K562 (cell line): ENCODE results near the gene WDFY2. TPM values are rescaled to one million over a fixed set of nuclear protein-coding genes. Genes with fewer than 3 reads are reported as not detected.

Experiments
- CHD1 ChIP-seq: fragments of 200-600 bp; sonication (generic); IDR thresholded peaks from one replicate; pipeline ENCODE4 v1.6.1; 2012; ENCODE audit warnings: mild to moderate bottlenecking, moderate library complexity, low read length, inconsistent platforms
- EP400 ChIP-seq: fragments of 450-650 bp; IDR thresholded peaks from 2 replicates; pipeline ENCODE4 v1.6.1; 2017; ENCODE audit warnings: antibody characterized with exemption, mild to moderate bottlenecking, moderate library complexity
- FOXJ2 ChIP-seq: fragments of 200-800 bp; sonication (Bioruptor generic); IDR thresholded peaks from 2 replicates; pipeline ENCODE4 v1.6.1; 2016; ENCODE audit warnings: missing genetic modification characterization, missing compliant biosample characterization
- FOXJ3 ChIP-seq: sonication (generic); formaldehyde crosslinking; IDR thresholded peaks from 2 replicates; pipeline ENCODE4 v1.4.0; 2020; ENCODE audit warnings: mild to moderate bottlenecking, missing genetic modification reagents
- KLF1 ChIP-seq: fragments of 450-650 bp; IDR thresholded peaks from 2 replicates; pipeline ENCODE4 v1.6.1; 2016; ENCODE audit warnings: missing genetic modification characterization, missing compliant biosample characterization
- KLF13 ChIP-seq: fragments of 450-650 bp; IDR thresholded peaks from 2 replicates; pipeline ENCODE4 v1.6.1; 2016; ENCODE audit warnings: missing genetic modification characterization, low read depth, mild to moderate bottlenecking, missing compliant biosample characterization, moderate library complexity, borderline replicate concordance
- RBM22 ChIP-seq: fragments of 200-400 bp; formaldehyde crosslinking; IDR thresholded peaks from 2 replicates; pipeline ENCODE4 v1.6.1; 2018; ENCODE audit warnings: low read length, low read depth; ENCODE audit not compliant: poor library complexity, severe bottlenecking
- ZFP30 ChIP-seq: fragments of 250-450 bp; sonication (Bioruptor Pico); IDR thresholded peaks from 2 replicates; pipeline ENCODE4 v1.8.0; 2022; ENCODE audit warnings: moderate library complexity, mild to moderate bottlenecking, inconsistent platforms, borderline replicate concordance
- ZNF232 ChIP-seq: sonication (generic); formaldehyde crosslinking; IDR thresholded peaks from 2 replicates; pipeline ENCODE4 v1.8.0; 2022; ENCODE audit warnings: mild to moderate bottlenecking, missing genetic modification reagents
- polyA plus RNA-seq, 8 experiments: library from polyadenylated mRNA; depleted of rRNA in 4 of 8; stranded (reverse) in 5 of 8; unstranded in 3 of 8; fragments of >200 nt; fragmentation: Nextera tagmentation in 2 of 8; fragmentation: Illumina TruSeq in 1 of 8; extraction: Ambion mirVana in 2 of 8; extraction: Trizol in 1 of 8; gene quantifications; 2 replicates each; pipeline versions ENCODE4 v1.2.1 to v1.2.3, GENCODE V29; 2011 to 2014; ENCODE audit warnings: inconsistent platforms in 1 of 8, missing spikeins in 1 of 8
- total RNA-seq, 7 experiments: library from RNA; depleted of rRNA in 6 of 7; stranded (reverse); fragments of >200 nt in 6 of 7; fragmentation: Illumina TruSeq in 2 of 7; extraction: Trizol in 2 of 7; gene quantifications; 2 replicates each; pipeline versions ENCODE4 v1.2.1 to v1.2.3, GENCODE V29; 2011 to 2021; ENCODE audit warnings: low replicate concordance in 1 of 7
- TF ChIP-seq, protein P1 (sequence below), 2 experiments: IDR thresholded peaks; 2 replicates each; pipeline ENCODE4 v1.6.1; 2012; ENCODE audit warnings: improper control_type of control experiment in 2 of 2, low read depth in 2 of 2, low read length in 2 of 2, borderline replicate concordance in 1 of 2
- TF ChIP-seq, protein P2 (sequence below): fragments of 450-650 bp; IDR thresholded peaks from 2 replicates; pipeline ENCODE4 v1.6.1; 2017; ENCODE audit warnings: antibody characterized with exemption
- TF ChIP-seq, protein P3 (sequence below): fragments of 250-450 bp; sonication (Bioruptor Pico); IDR thresholded peaks from 2 replicates; pipeline ENCODE4 v1.5.0; 2021; ENCODE audit warnings: mild to moderate bottlenecking, borderline replicate concordance
- TF ChIP-seq, protein P4 (sequence below): fragments of 250-450 bp; sonication (Bioruptor Pico); IDR thresholded peaks from 2 replicates; pipeline ENCODE4 v1.9.0; 2021; ENCODE audit warnings: mild to moderate bottlenecking, inconsistent platforms

Gene WDFY2
- total and polyA plus RNA-seq, 9 of the 15 experiments (the other 6 are each of a cell fraction or from before 2014, with no cell fraction given) = 0.66 to 6.4 (median 4.4) TPM

DNA sequence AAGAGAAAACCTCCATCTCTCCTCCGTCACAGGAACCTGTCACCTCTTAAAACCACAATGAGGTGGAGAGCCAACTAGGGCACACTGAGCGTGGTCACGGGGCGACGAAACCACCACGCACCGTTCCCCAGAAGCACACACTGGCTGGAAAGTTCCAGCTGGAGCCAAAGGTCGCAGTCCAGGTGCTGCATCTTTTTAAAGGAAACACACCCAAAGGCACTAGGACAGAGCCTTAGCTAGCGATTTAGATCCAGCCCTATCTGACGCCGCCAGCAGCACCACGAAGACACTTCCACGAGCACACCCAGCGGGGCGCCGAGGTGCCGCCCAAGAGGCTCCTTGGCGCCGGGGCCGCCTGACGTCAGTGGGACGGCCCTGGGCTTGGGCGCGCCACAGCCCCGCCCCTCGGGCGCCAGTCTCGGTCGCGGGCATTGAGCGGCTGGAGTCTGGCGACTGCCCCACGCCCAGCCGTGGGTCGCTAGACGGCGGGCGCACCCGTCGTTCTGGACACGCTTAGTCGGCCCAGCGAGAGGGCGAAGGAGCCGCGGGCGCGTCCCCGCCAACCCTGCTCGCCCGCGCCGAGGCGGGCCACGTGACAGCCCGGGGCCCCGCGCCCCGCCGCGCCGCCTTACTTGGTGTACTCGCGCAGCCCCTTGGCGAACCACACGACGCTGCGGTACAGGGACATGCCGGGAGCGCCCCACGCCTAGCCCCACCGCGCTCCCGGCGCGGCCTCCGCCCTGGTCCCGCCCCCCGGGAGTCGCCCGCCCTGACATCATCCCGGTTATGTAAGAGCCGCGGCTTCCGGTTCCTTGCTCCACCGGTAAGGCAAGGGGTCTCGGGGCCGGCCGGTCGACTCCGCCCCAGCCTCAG lies 219.4 kb downstream of the WDFY2 start, which contains the start of gene DHRS12 (continued):
- TF ChIP-seq, protein P1, sequence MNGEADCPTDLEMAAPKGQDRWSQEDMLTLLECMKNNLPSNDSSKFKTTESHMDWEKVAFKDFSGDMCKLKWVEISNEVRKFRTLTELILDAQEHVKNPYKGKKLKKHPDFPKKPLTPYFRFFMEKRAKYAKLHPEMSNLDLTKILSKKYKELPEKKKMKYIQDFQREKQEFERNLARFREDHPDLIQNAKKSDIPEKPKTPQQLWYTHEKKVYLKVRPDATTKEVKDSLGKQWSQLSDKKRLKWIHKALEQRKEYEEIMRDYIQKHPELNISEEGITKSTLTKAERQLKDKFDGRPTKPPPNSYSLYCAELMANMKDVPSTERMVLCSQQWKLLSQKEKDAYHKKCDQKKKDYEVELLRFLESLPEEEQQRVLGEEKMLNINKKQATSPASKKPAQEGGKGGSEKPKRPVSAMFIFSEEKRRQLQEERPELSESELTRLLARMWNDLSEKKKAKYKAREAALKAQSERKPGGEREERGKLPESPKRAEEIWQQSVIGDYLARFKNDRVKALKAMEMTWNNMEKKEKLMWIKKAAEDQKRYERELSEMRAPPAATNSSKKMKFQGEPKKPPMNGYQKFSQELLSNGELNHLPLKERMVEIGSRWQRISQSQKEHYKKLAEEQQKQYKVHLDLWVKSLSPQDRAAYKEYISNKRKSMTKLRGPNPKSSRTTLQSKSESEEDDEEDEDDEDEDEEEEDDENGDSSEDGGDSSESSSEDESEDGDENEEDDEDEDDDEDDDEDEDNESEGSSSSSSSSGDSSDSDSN (IDR thresholded peaks at IDR 0.05; ENCODE audit: borderline replicate concordance in 1 of 2, low read depth in 2 of 2, low read length in 2 of 2) = 0 out of 4 replicates have a peak, but pooled peaks of 1 of the 2 experiments have one; percentile 54
- TF ChIP-seq ZFP30 (CRISPR knock-in tag) (no peak), CHD1 (peak; percentile 63), FOXJ3 (CRISPR knock-in tag) (no peak), KLF13 (tag) (no peak), FOXJ2 (tag) (no peak), EP400 (peak; percentile 74; the same call in 1 of the 2 replicates), ZNF232 (CRISPR knock-in tag) (no peak), RBM22 (no peak), KLF1 (peak; percentile 93)
- TF ChIP-seq, protein P2, sequence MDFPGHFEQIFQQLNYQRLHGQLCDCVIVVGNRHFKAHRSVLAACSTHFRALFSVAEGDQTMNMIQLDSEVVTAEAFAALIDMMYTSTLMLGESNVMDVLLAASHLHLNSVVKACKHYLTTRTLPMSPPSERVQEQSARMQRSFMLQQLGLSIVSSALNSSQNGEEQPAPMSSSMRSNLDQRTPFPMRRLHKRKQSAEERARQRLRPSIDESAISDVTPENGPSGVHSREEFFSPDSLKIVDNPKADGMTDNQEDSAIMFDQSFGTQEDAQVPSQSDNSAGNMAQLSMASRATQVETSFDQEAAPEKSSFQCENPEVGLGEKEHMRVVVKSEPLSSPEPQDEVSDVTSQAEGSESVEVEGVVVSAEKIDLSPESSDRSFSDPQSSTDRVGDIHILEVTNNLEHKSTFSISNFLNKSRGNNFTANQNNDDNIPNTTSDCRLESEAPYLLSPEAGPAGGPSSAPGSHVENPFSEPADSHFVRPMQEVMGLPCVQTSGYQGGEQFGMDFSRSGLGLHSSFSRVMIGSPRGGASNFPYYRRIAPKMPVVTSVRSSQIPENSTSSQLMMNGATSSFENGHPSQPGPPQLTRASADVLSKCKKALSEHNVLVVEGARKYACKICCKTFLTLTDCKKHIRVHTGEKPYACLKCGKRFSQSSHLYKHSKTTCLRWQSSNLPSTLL = no peak
- TF ChIP-seq, protein P3, sequence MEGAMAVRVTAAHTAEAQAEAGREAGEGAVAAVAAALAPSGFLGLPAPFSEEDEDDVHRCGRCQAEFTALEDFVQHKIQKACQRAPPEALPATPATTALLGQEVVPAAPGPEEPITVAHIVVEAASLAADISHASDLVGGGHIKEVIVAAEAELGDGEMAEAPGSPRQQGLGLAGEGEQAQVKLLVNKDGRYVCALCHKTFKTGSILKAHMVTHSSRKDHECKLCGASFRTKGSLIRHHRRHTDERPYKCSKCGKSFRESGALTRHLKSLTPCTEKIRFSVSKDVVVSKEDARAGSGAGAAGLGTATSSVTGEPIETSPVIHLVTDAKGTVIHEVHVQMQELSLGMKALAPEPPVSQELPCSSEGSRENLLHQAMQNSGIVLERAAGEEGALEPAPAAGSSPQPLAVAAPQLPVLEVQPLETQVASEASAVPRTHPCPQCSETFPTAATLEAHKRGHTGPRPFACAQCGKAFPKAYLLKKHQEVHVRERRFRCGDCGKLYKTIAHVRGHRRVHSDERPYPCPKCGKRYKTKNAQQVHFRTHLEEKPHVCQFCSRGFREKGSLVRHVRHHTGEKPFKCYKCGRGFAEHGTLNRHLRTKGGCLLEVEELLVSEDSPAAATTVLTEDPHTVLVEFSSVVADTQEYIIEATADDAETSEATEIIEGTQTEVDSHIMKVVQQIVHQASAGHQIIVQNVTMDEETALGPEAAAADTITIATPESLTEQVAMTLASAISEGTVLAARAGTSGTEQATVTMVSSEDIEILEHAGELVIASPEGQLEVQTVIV (CRISPR knock-in tag) = no peak
- TF ChIP-seq, protein P4, sequence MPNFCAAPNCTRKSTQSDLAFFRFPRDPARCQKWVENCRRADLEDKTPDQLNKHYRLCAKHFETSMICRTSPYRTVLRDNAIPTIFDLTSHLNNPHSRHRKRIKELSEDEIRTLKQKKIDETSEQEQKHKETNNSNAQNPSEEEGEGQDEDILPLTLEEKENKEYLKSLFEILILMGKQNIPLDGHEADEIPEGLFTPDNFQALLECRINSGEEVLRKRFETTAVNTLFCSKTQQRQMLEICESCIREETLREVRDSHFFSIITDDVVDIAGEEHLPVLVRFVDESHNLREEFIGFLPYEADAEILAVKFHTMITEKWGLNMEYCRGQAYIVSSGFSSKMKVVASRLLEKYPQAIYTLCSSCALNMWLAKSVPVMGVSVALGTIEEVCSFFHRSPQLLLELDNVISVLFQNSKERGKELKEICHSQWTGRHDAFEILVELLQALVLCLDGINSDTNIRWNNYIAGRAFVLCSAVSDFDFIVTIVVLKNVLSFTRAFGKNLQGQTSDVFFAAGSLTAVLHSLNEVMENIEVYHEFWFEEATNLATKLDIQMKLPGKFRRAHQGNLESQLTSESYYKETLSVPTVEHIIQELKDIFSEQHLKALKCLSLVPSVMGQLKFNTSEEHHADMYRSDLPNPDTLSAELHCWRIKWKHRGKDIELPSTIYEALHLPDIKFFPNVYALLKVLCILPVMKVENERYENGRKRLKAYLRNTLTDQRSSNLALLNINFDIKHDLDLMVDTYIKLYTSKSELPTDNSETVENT (CRISPR knock-in tag) = 0 out of 2 replicates have a peak, but pooled peaks have one; percentile 46
